ENCODE data around the gene B4GALT4.

- no peak for TF ChIP-seq POLR2AphosphoS5 (IDR thresholded peaks at IDR 0.05)
- no peak for TF ChIP-seq POLR2A (IDR thresholded peaks at IDR 0.05)
- TF ChIP-seq CTCF (IDR thresholded peaks at IDR 0.05) = no peak
Observed at GRCh38 chr3:119195911-119196310, 44.8 kb downstream of the B4GALT4 start.

Measured in breast epithelium (tissue), 3 donors.